IPS-18c (cell line): ENCODE measurements around the gene AIF1.

Experiments used
- H3K4me3 ChIP-seq: 2 replicates; pipeline ENCODE4 v1.7.0; 2013; ENCODE audit warnings: low read depth, mild to moderate bottlenecking, low read length, moderate library complexity; ENCODE audit not compliant: insufficient read depth
- H3K9me3 ChIP-seq: one replicate; pipeline ENCODE4 v1.6.1; 2013; ENCODE audit warnings: mild to moderate bottlenecking, low read length, moderate library complexity; ENCODE audit not compliant: control insufficient read depth, insufficient read depth

AIF1 gene

GRCh38 chr6:31654574-31655348 lies 39.7 kb downstream of the AIF1 start:
- no peak overlapping the region for H3K4me3 ChIP-seq
- no peaks in the 10 kb centered on the region for H3K9me3 ChIP-seq

GRCh38 chr6:31655349-31656237 lies 40.6 kb downstream of the AIF1 start, which contains the start of gene APOM:
APOM (plus strand) TSS chr6:31655894; CDS start chr6:31655967, 73 bp downstream.
- no peak within 1 kb of the TSS for H3K4me3 ChIP-seq
- no peaks in the 10 kb centered on the region for H3K9me3 ChIP-seq

- Histone ChIP-seq H3K9me3 (no peaks in the 10 kb centered on the region), H3K4me3 (no peak overlapping the region)
These were observed 42.5 kb downstream of the AIF1 start for GRCh38 chr6:31657406-31658157.

- Histone ChIP-seq H3K4me3 (no peak overlapping the region), H3K9me3 (no peaks in the 10 kb centered on the region)
These were observed 43.2 kb downstream of the AIF1 start for GRCh38 chr6:31658158-31658688.

GRCh38 chr6:31658983-31659648 lies 44.1 kb downstream of the AIF1 start:
- no peaks in the 10 kb centered on the region for H3K9me3 ChIP-seq
- H3K4me3 ChIP-seq, result peak overlapping the region; percentile 88; the same call in 1 of the 2 replicates

- Histone ChIP-seq H3K9me3 (no peaks in the 10 kb centered on the region), H3K4me3 (peak overlapping the region; percentile 88)
These were observed 44.8 kb downstream of the AIF1 start for GRCh38 chr6:31659649-31660380.

GRCh38 chr6:31660381-31661261 lies 45.6 kb downstream of the AIF1 start, which contains the start of gene C6orf47:
C6orf47 (minus strand) TSS chr6:31660778; CDS start chr6:31659947, 831 bp downstream.
- Histone ChIP-seq H3K9me3 (no peaks in the 10 kb centered on the region), H3K4me3 (peak within 1 kb of the TSS; percentile 88)

- H3K9me3 ChIP-seq, result no peaks in the 10 kb centered on the region
These were observed 46.5 kb downstream of the AIF1 start for GRCh38 chr6:31661262-31662123.

GRCh38 chr6:31662124-31662723 lies 47.2 kb downstream of the AIF1 start:
- no peak overlapping the region for H3K4me3 ChIP-seq
- no peaks in the 10 kb centered on the region for H3K9me3 ChIP-seq

More at GRCh38 chr6:31661262-31662123, 46.5 kb downstream of the AIF1 start:
- H3K4me3 ChIP-seq, result peak overlapping the region; percentile 88

GRCh38 chr6:31663126-31663960 lies 48.3 kb downstream of the AIF1 start:
- Histone ChIP-seq H3K9me3 (no peaks in the 10 kb centered on the region), H3K4me3 (peak overlapping the region; percentile 95; the same call in 1 of the 2 replicates)

GRCh38 chr6:31663961-31664789 lies 49.1 kb downstream of the AIF1 start:
- peak overlapping the region; percentile 95 for H3K4me3 ChIP-seq
- no peaks in the 10 kb centered on the region for H3K9me3 ChIP-seq

- peak within 1 kb of the TSS; percentile 95 for H3K4me3 ChIP-seq
- no peaks in the 10 kb centered on the region for H3K9me3 ChIP-seq
These were observed 49.9 kb downstream of the AIF1 start, which contains the start of gene GPANK1 for GRCh38 chr6:31664790-31665500. GPANK1 (minus strand) TSS chr6:31664997; CDS start chr6:31664478, 519 bp downstream.
